HK-2 (cell line): Measurements from ENCODE around the gene ACACB.

Experiments
- DNase-seq: peaks from one replicate; pipeline ENCODE4 v3.0.0-alpha.2; 2018; ENCODE audit not compliant: unreplicated experiment

Gene ACACB

GRCh38 chr12:109214131-109214530 is 97.7 kb downstream of the ACACB start:
- DNase-seq = no peak

DNA sequence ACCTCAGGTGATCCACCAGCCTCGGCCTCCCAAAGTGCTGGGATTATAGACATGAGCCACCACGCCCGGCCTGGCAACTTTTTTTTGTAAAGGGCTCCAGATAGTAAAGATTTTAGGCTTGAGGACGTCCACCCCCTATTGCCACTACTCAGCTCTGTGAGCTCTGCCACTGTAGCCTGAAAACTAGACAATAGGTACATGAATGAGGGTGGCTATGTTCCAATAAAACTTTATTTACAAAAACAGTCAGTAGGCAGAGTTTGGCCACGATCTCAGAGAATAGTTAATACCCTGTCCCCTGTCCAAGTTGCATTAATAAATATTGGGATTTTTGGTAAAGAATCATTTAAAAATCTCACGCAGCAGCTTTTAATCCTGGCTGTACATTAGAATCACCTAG is 102.6 kb downstream of the ACACB start:
- DNase-seq = no peak

DNA sequence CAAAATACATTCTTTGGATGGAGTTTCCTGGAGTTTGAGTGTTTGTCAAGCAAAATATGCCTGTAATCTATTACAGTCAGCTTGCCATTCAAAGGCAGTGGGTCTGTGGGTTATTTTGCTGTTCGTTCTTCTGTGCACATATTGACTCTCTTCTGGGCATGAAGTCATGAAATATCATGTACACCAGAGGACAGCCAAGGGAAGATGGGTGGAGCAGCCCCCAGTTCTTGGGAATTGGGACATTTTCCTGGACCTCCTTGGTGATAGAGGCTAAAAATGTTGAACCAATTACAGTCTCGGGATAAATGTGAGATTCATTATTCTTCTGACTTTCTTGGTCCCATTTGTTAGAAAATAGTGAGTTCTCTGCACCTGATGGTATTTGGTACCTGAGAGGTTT is 103.6 kb downstream of the ACACB start:
- no peak for DNase-seq

GRCh38 chr12:109221277-109221931 is 105.0 kb downstream of the ACACB start:
- no peak for DNase-seq

DNA sequence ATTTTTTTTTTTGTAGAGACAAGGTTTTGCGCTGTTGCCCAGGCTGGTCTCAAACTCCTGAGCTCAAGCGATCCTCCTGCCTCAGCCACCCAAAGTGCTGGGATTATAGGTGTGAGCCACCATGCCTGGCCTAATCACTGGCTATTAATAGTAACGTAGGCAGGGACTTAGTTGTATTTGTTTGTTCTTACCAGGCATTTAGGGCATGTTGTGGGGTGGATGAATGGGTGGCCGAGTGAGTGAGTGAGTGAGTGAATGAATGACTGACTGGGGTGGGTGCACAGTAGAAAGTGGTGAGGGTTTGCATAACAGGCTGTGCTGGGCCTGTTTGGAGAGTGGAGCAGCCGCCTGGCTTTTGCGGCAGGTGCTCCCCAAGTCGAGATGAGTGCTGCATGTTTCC is 105.7 kb downstream of the ACACB start:
- no peak for DNase-seq

GRCh38 chr12:109222496-109222895 is 106.1 kb downstream of the ACACB start:
- no peak for DNase-seq

GRCh38 chr12:109223211-109223610 is 106.8 kb downstream of the ACACB start:
- no peak for DNase-seq

- DNase-seq = no peak
Measured at GRCh38 chr12:109223868-109224267, 107.5 kb downstream of the ACACB start.

GRCh38 chr12:109228664-109229063 is 112.3 kb downstream of the ACACB start:
- DNase-seq = no peak

GRCh38 chr12:109230193-109230592 is 113.8 kb downstream of the ACACB start:
- DNase-seq = no peak

- DNase-seq = no peak
Measured at GRCh38 chr12:109232731-109233130, 116.3 kb downstream of the ACACB start.

DNA sequence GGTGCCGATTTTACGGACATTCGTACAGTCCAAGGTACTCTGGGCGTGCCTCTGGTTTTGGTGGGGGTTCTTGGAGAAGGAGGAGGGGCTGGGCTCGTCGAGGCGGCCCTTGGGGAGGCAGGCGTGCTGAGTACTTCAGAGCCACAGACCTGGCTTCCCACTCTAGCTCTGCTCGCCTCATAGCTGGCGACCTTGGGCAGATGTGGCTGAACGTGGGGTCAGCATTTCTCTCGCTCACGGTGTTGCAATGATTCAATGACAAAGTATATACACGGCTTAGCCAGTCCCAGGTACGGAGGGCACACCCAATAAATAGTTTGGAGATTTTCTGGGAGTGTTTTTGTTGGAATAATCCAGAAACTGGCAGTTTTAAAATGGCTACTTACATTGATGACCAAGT is 117.6 kb downstream of the ACACB start:
- no peak for DNase-seq

DNA sequence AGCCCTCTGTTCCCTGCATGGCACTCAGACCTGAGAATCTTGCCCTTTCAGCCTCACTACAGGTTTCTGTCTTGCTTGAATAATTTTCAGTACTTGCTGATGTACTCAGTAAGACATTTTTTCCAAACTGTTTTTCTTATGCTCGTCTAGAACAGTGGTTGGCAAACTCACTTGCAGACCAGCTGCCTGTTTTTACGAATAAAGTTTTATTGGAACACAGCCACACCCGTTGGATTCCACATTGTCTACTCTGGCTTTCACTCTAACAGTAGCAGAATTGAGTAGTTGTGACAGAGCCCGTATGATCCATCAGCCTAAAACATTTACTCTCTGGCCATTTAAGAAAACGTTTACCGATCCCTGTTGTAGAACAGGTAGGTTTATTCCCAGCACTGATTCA is 119.9 kb downstream of the ACACB start:
- DNase-seq = no peak

DNA sequence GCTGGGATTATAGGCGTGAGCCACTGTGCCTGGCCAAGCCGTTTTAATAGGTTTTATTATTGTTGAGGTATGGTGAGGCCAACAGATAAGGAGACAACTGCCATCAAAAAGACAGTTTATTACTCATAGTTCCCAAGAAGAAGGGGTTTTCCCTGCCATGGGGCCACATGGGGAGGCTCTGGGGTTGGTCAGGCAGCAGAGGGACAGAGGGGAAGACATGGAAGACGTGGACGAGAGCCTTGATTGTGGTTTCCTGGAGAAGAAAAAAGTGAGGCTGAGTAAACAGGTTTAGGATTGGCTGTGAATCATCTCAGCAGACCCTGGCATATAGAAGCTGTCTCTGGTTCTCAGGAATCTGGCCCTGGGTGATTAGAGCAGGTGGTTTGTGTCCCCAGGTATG is 122.8 kb downstream of the ACACB start:
- peak; percentile 78 for DNase-seq

GRCh38 chr12:109239691-109240090 is 123.3 kb downstream of the ACACB start:
- no peak for DNase-seq

- DNase-seq = no peak
Measured at GRCh38 chr12:109240365-109240764, 124.0 kb downstream of the ACACB start.

GRCh38 chr12:109241936-109242335 is 125.5 kb downstream of the ACACB start:
- DNase-seq = no peak

DNA sequence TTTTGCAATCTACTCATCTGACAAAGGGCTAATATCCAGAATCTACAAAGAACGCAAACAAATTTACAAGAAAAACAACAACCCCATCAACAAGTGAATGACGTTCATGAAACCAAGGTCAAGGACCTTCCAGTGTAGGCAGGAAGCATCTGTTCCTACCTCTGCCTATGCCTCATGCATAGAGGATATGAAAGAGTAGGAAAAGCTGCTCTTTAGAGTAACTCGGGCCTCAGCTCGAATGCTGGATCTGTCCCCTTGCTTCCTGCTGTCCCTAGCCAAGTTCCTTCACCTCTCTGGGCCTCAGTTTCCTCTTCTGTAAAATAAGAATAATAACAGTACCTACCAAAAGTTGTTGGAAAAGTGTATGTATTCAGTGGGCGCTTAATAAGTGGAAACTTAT is 127.7 kb downstream of the ACACB start:
- DNase-seq = no peak

DNA sequence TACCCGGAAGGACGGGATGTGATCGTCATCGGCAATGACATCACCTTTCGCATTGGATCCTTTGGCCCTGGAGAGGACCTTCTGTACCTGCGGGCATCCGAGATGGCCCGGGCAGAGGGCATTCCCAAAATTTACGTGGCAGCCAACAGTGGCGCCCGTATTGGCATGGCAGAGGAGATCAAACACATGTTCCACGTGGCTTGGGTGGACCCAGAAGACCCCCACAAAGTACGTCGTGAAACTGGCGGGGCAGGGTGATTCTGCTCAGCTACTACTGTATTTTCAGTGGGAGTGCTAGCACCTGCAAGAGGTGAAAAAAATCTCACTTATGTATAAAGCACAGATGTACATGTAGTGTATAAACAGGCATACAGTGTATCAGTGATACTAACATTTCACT is 129.8 kb downstream of the ACACB start:
- DNase-seq = no peak

GRCh38 chr12:109247831-109248654 is 131.7 kb downstream of the ACACB start:
- no peak for DNase-seq

DNA sequence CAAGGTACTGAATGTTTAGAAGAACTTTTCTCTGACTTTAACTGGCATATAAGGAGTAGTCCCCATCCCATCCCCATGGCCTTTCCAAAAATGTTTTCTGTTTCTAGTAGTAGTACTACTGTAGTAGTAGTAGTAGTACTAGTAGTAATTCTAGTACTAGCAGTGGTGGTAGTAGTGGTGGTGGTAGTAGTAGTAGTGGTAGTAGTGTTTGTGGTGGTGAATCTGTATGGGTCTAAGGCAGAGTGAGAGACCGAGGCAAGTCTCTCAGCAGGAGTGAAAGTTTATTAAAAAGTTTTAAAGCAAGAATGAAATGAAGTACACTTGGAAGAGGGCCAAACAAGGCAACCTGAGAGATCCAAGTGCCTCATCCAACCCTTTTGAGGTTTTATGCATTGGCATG is 134.1 kb downstream of the ACACB start:
- DNase-seq = no peak

DNA sequence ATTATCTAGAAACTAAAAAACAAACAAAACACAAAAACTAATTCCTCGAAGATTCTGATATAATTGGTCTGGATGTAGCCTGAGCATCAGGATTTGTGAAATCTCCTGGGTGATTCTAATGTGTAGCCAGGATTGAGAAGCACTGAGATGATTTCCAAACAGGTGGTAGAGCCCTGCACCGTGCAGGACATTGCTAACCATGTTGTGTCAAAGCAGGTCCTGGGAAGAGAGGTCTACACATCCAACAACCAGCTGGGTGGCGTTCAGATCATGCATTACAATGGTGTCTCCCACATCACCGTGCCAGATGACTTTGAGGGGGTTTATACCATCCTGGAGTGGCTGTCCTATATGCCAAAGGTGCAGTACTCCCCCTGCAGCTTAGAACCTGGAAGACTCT is 136.4 kb downstream of the ACACB start:
- no peak for DNase-seq

DNA sequence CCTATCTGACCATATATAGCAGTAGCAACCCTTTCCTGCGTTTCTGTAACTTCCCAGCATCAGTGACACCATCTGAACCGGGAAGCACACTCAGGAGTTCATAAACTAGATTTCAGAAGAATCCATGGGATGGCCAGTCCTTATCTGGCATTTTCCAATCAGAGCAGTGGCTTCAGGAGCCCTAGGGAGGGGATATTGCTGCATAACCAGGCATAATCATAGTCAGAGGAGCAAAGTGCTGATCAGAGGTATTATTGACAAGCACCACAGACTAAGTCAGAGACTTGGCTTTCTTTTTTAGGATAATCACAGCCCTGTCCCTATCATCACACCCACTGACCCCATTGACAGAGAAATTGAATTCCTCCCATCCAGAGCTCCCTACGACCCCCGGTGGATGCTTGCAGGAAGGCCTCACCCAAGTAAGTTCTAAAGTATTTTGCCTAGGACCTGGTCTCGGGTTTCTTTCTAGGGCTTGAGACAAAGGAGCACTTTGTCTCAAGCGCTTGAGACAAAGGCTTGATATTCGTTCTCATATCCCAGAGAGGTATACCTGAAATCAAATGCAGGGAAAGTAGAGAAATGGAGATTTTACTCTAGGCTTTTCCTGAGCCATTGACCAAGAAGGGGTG is 137.6 kb downstream of the ACACB start:
- DNase-seq = no peak
